LoVo (cell line): ENCODE data around the gene SMAD6.
A peak's percentile ranks its signal among the peaks of the same experiment; 100 is the strongest.

Experiments
- DNase-seq: peaks from one replicate; pipeline ENCODE4 v3.0.0-alpha.2; 2016; ENCODE audit warnings: low spot score

SMAD6 gene

GRCh38 chr15:66702035-66702786 is at the start of gene SMAD6:
Gene SMAD6 (plus strand): TSS chr15:66702236. CDS start chr15:66703259, 1,023 bp downstream.
- peak; percentile 97 for DNase-seq

GRCh38 chr15:66652806-66653205 is 49.2 kb upstream of the SMAD6 start:
- no peak for DNase-seq

- no peak for DNase-seq
Observed at GRCh38 chr15:66653398-66653797, 48.6 kb upstream of the SMAD6 start.

- DNase-seq = no peak
Observed at GRCh38 chr15:66653852-66654251, 48.2 kb upstream of the SMAD6 start.

GRCh38 chr15:66654361-66654738 is 47.7 kb upstream of the SMAD6 start:
- DNase-seq = no peak

- no peak for DNase-seq
Observed at GRCh38 chr15:66654739-66655375, 47.2 kb upstream of the SMAD6 start.

- DNase-seq = no peak
Observed at GRCh38 chr15:66655511-66655910, 46.5 kb upstream of the SMAD6 start.

- no peak for DNase-seq
Observed at GRCh38 chr15:66655997-66656396, 46.0 kb upstream of the SMAD6 start.

- DNase-seq = no peak
Observed at GRCh38 chr15:66657185-66658020, 44.6 kb upstream of the SMAD6 start.

- no peak for DNase-seq
Observed at GRCh38 chr15:66658044-66658443, 44.0 kb upstream of the SMAD6 start.

GRCh38 chr15:66658855-66659254 is 43.2 kb upstream of the SMAD6 start:
- no peak for DNase-seq

GRCh38 chr15:66659384-66659783 is 42.7 kb upstream of the SMAD6 start:
- no peak for DNase-seq

- DNase-seq = no peak
Observed at GRCh38 chr15:66661432-66662096, 40.5 kb upstream of the SMAD6 start.

GRCh38 chr15:66662522-66662921 is 39.5 kb upstream of the SMAD6 start:
- DNase-seq = no peak

GRCh38 chr15:66663664-66664063 is 38.4 kb upstream of the SMAD6 start:
- no peak for DNase-seq

GRCh38 chr15:66670175-66670574 is 31.9 kb upstream of the SMAD6 start:
- no peak for DNase-seq

- DNase-seq = peak; percentile 67
Observed at GRCh38 chr15:66670762-66671580, 31.1 kb upstream of the SMAD6 start.

- no peak for DNase-seq
Observed at GRCh38 chr15:66672867-66673266, 29.2 kb upstream of the SMAD6 start.

GRCh38 chr15:66673410-66674322 is 28.4 kb upstream of the SMAD6 start:
- DNase-seq = no peak

- DNase-seq = no peak
Observed at GRCh38 chr15:66674756-66675155, 27.3 kb upstream of the SMAD6 start.
